Measurements from ENCODE around the gene APOL3. TPM values are rescaled to one million over a fixed set of nuclear protein-coding genes. Genes with fewer than 3 reads are reported as not detected.
"Not testable (repeated sequence)": the region's sequence is repeated elsewhere in the genome, so short reads cannot be mapped to it uniquely, and the experiment has no call there.

Gene APOL3
- total and polyA plus RNA-seq, 2 donors (not counting 3 experiments of a cell fraction or from before 2014, with no cell fraction given) = 17.9 to 36.9 TPM

- Histone ChIP-seq H3K79me2 (ENCODE audit: control insufficient read depth, insufficient read depth, low read length) (no peaks in the 10 kb centered on the region), H3K4me1 (ENCODE audit: control insufficient read depth, extremely low read depth, insufficient read depth, low read length) (peaks cover 4% of the 10 kb centered on the region), H3K9me3 (replicated peaks; ENCODE audit: control insufficient read depth, insufficient read depth, low read length) (no peaks in the 10 kb centered on the region), H4K20me1 (replicated peaks; ENCODE audit: control insufficient read depth, extremely low read depth, insufficient read depth, low read length) (no peaks in the 10 kb centered on the region), H2AFZ (ENCODE audit: low read depth, low read length) (no peak overlapping the region), H3K36me3 (ENCODE audit: control insufficient read depth in 2 of 2, extremely low read depth in 1 of 2, insufficient read depth in 2 of 2, low read length in 2 of 2) (no peaks in the 10 kb centered on the region), H3K4me3 (replicated peaks in 1 of 3; ENCODE audit: insufficient read depth in 1 of 3, low read depth in 1 of 3, low read length in 3 of 3) (no peak overlapping the region), H3K27ac (ENCODE audit: insufficient read depth, low read depth, low read length) (no peak overlapping the region), H3K9me1 (replicated peaks; ENCODE audit: control insufficient read depth, extremely low read depth, insufficient read depth, low read length) (no peaks in the 10 kb centered on the region), H3K9ac (replicated peaks; ENCODE audit: extremely low read depth, insufficient read depth, low read length) (no peak overlapping the region), H3K27me3 (ENCODE audit: control insufficient read depth in 2 of 2, insufficient read depth in 2 of 2, low read length in 2 of 2) (peaks cover 5 to 19% of the 10 kb centered on the region in 2 experiments), H3K4me2 (ENCODE audit: insufficient read depth, low read length) (no peak overlapping the region)
- dilution Hi-C loops (cut with MboI; ENCODE audit: extremely low pct_ligation_motif_present, low sequenced_read_pairs) = no loop called here
- BruUV-seq (replicated peaks) = no TSS peak
- POLR2A ChIA-PET = no interaction called here
- intact Hi-C loops (cut with micrococcal nuclease) = no loop called here
- CTCF ChIA-PET = interaction anchor here (1.2 kb wide), 1 partner anchor 11 kb away, joined by 4 read pairs; no protein-coding TSS in a partner anchor
- no peak for FAIRE-seq
- TF ChIP-seq GATA2 (IDR thresholded peaks at IDR 0.05; ENCODE audit: insufficient read depth, insufficient read length, low read depth, low read length) (no peak), POLR2A (IDR thresholded peaks at IDR 0.05; ENCODE audit: low read depth, low read length) (no peak), EZH2 (IDR thresholded peaks at IDR 0.05; ENCODE audit: borderline replicate concordance, low read depth, low read length, severe bottlenecking) (no peak), MYC (IDR thresholded peaks at IDR 0.05; ENCODE audit: low read depth, low read length) (no peak), JUN (IDR thresholded peaks at IDR 0.05; ENCODE audit: borderline replicate concordance, insufficient read depth, insufficient read length, low read depth) (no peak), POLR2AphosphoS5 (IDR thresholded peaks at IDR 0.05; ENCODE audit: insufficient read depth, low read depth, low read length) (no peak), FOS (IDR thresholded peaks at IDR 0.05; ENCODE audit: borderline replicate concordance, insufficient read depth, low read length) (no peak), CTCF (IDR thresholded peaks at IDR 0.05; ENCODE audit: extremely low read depth in 1 of 2, insufficient read depth in 1 of 2, low read depth in 1 of 2, low read length in 2 of 2) (no peak)
- TF ChIP-seq, protein P1, sequence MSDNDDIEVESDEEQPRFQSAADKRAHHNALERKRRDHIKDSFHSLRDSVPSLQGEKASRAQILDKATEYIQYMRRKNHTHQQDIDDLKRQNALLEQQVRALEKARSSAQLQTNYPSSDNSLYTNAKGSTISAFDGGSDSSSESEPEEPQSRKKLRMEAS (IDR thresholded peaks at IDR 0.05; ENCODE audit: insufficient read depth, insufficient read length) = no peak
- DNase-seq (ENCODE audit: low read depth, low spot score) = no peak
Observed at GRCh38 chr22:36206255-36206654, 45.7 kb upstream of the APOL3 start.

DNA sequence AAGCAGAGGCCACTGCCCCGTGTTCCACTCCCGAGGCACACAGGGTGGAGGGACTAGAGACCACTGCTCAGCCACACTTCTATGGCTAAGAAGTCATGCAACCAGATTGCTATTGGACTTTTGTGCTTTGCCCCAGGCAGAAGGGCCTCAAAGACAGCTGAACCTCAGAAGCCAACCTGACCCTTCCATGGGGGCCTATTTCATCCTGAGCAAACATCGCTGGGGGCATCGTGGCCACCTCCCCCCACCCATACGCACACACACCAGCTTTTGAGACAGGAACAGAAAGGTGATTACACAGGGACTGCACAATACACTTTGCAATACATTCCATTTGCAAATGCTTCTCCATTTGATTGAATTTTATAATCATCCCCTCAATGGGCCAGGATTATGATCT lies 45.0 kb upstream of the APOL3 start:
- FAIRE-seq; H3K9me1 ChIP-seq (replicated peaks; ENCODE audit: control insufficient read depth, extremely low read depth, insufficient read depth, low read length); dilution Hi-C loops (cut with MboI; ENCODE audit: extremely low pct_ligation_motif_present, low sequenced_read_pairs); H3K4me2 ChIP-seq (ENCODE audit: insufficient read depth, low read length); H4K20me1 ChIP-seq (replicated peaks; ENCODE audit: control insufficient read depth, extremely low read depth, insufficient read depth, low read length); H3K36me3 ChIP-seq (ENCODE audit: control insufficient read depth in 2 of 2, extremely low read depth in 1 of 2, insufficient read depth in 2 of 2, low read length in 2 of 2); H3K27ac ChIP-seq (ENCODE audit: insufficient read depth, low read depth, low read length); intact Hi-C loops (cut with micrococcal nuclease); H3K4me3 ChIP-seq (replicated peaks in 1 of 3; ENCODE audit: insufficient read depth in 1 of 3, low read depth in 1 of 3, low read length in 3 of 3); H3K79me2 ChIP-seq (ENCODE audit: control insufficient read depth, insufficient read depth, low read length); H3K4me1 ChIP-seq (ENCODE audit: control insufficient read depth, extremely low read depth, insufficient read depth, low read length); DNase-seq (ENCODE audit: low read depth, low spot score); POLR2A ChIA-PET; H3K9me3 ChIP-seq (replicated peaks; ENCODE audit: control insufficient read depth, insufficient read depth, low read length); BruUV-seq (replicated peaks); H3K9ac ChIP-seq (replicated peaks; ENCODE audit: extremely low read depth, insufficient read depth, low read length); H2AFZ ChIP-seq (ENCODE audit: low read depth, low read length): not testable (repeated sequence)
- CTCF ChIA-PET = interaction anchor here (1.8 kb wide), 1 partner anchor 281 kb away, joined by 9 read pairs; no protein-coding TSS in a partner anchor
- peaks cover 5 to 19% of the 10 kb centered on the region in 2 experiments for H3K27me3 ChIP-seq (ENCODE audit: control insufficient read depth in 2 of 2, insufficient read depth in 2 of 2, low read length in 2 of 2)

Measured in endothelial cell of umbilical vein (primary cell).